ENCODE results near the gene CRISPLD2.

CRISPLD2 gene

DNA sequence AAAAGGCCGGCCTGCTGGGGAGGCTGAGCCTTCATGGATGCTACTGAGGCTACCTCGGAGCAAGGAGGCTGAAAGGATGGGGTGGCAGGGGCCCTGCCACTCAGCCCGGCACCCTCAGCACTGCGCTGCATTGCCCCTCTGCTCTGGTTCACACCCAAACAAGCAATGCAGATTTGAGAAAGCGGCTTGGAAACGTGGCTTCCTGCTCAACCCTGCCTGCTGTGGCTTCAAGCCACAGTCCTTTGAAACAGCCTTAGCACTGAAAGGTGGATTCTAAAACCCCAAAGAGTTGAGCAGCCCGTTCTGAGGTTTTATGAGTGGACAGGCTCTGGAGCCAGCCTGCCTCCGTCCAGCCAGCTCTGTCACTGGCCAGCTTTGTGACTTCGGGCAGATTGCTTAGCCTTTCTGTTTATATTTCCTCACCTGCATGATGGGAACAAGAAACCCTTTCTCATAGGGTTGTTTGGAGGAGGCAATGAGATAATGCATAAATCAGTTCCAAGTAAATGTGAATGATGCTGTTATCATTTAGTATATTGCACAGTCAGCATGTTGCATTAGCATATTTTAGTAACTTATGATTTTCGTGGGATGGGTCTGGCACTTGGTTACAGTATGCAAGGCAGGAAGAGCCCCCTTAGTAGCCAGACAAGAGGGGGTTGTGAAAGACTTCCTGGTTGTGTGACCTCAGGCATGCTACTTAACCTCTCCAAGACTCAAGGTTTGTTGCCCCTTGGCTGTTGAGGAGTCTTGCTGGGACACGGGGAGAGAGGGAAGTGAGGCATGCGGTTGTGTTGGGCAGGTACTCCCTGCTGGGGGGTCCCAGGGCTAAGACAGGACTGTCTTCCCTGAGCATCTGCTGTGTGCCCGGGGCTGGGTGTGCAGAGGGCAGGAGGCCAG, 23.6 kb downstream of the CRISPLD2 start:
- no peak overlapping the region for H3K4me3 ChIP-seq (ENCODE audit: low read length)
- no peaks in the 10 kb centered on the region for H3K9me3 ChIP-seq (ENCODE audit: insufficient read depth, low read depth, low read length)
- no peak overlapping the region for H3K27ac ChIP-seq (ENCODE audit: low read depth, low read length)
- 0 out of 2 replicates have a peak overlapping the region, but pooled peaks have one; percentile 30 for H3K9ac ChIP-seq (ENCODE audit: low read depth, low read length)
- peaks cover 45% of the 10 kb centered on the region for H3K4me1 ChIP-seq (ENCODE audit: insufficient read depth, low read length)
- H3K36me3 ChIP-seq (ENCODE audit: insufficient read depth, low read length) = no peaks in the 10 kb centered on the region
- WGBS = 70% methylated on average over 13 of the region's 13 CpGs
- H3K27me3 ChIP-seq (ENCODE audit: insufficient read depth, low read length) = peaks cover 24% of the 10 kb centered on the region

DNA sequence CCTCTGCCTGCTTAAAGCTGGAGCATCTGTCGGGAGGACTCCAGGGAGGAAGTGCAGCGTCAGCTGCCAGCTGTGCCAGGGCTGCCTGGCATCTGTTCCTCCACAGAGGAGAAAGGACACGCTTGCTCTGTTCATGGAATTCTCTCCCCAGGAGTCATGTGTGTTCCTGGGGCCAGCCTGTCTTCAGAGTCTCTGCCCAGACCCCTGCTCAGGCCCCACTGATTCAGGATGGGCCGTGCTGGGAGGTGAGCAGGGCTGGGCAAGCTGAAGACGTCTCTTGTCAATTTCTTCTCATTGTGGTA, 24.2 kb downstream of the CRISPLD2 start:
- 71% methylated on average over 5 of the region's 5 CpGs for WGBS
- H3K36me3 ChIP-seq (ENCODE audit: insufficient read depth, low read length) = no peaks in the 10 kb centered on the region
- H3K4me1 ChIP-seq (ENCODE audit: insufficient read depth, low read length) = peaks cover 48% of the 10 kb centered on the region
- H3K9ac ChIP-seq (ENCODE audit: low read depth, low read length) = no peak overlapping the region
- no peak overlapping the region for H3K27ac ChIP-seq (ENCODE audit: low read depth, low read length)
- no peak overlapping the region for H3K4me3 ChIP-seq (ENCODE audit: low read length)
- no peaks in the 10 kb centered on the region for H3K9me3 ChIP-seq (ENCODE audit: insufficient read depth, low read depth, low read length)
- peaks cover 24% of the 10 kb centered on the region for H3K27me3 ChIP-seq (ENCODE audit: insufficient read depth, low read length)

DNA sequence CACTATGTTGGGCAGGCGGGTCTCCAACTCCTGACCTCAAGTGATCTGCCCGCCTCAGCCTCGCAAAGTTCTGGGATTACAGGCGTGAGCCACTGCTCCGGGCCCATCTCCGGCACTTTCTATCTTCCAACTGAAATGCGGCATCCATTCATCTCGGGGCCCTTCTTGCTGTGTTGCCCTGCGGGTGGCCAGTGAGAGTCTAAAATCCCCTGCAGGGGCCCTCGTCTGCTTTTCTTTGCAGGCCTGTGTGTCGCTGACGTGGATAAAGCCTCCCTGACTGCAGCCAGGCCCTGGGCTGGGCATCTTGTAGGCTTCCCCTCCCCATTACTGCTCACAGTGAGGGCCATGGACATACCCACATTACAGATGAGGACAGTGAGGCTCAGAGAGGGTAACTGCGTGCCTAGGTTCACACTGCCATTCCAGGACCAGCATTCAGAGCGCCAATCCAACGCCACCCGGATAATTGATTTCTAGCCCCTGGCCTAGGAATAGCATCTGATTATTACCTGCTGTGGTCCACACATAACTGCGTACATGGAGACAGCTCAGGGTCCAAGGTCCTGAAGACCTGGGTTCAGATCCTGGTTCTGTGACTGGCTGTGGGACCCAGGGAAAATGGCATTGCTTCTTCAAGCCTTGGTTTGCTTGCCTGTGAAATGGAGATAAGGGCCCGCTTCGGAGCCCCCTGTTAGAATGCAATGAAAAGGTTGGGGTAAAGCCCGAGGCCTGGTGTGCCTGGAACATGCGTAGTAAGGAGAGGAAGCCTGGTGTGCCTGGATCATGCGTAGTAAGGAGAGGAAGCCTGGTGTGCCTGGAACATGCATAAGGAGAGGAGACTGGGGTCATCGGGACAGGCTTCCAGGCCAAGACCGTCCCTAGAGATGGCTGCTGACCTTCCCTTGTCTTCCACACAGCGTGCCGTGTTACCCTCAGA, 25.0 kb downstream of the CRISPLD2 start:
- Histone ChIP-seq H3K9me3 (ENCODE audit: insufficient read depth, low read depth, low read length) (no peaks in the 10 kb centered on the region), H3K36me3 (ENCODE audit: insufficient read depth, low read length) (no peaks in the 10 kb centered on the region), H3K27me3 (ENCODE audit: insufficient read depth, low read length) (peaks cover 24% of the 10 kb centered on the region), H3K27ac (ENCODE audit: low read depth, low read length) (no peak overlapping the region), H3K4me1 (ENCODE audit: insufficient read depth, low read length) (peaks cover 46% of the 10 kb centered on the region), H3K4me3 (ENCODE audit: low read length) (no peak overlapping the region), H3K9ac (ENCODE audit: low read depth, low read length) (no peak overlapping the region)
- WGBS = 46% methylated on average over 26 of the region's 26 CpGs

DNA sequence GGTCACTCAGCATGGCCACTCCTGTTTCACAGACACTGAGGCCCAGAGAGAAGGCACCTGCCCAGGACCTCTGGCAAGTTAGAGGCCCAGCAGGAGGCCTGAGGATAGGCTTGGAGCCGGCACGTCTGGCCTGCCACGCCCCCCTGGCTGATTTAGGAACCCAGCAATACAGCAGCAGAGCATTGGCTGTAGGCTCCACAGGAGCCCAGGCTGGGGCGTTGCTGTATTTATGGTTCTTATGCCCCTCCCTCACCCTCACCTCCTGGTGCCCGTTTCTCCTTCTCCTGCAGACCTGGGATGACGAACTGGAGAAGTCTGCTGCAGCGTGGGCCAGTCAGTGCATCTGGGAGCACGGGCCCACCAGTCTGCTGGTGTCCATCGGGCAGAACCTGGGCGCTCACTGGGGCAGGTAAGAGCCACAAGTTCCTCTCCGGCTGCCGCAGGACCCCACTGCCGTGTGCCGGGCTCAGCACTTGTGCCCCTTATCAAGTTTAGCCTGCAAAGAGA, 25.8 kb downstream of the CRISPLD2 start:
- Histone ChIP-seq H3K4me3 (ENCODE audit: low read length) (no peak overlapping the region), H3K36me3 (ENCODE audit: insufficient read depth, low read length) (no peaks in the 10 kb centered on the region), H3K27ac (ENCODE audit: low read depth, low read length) (no peak overlapping the region), H3K9me3 (ENCODE audit: insufficient read depth, low read depth, low read length) (no peaks in the 10 kb centered on the region), H3K27me3 (ENCODE audit: insufficient read depth, low read length) (peaks cover 24% of the 10 kb centered on the region), H3K4me1 (ENCODE audit: insufficient read depth, low read length) (peaks cover 45% of the 10 kb centered on the region), H3K9ac (ENCODE audit: low read depth, low read length) (no peak overlapping the region)
- WGBS = 60% methylated on average over 14 of the region's 14 CpGs

DNA sequence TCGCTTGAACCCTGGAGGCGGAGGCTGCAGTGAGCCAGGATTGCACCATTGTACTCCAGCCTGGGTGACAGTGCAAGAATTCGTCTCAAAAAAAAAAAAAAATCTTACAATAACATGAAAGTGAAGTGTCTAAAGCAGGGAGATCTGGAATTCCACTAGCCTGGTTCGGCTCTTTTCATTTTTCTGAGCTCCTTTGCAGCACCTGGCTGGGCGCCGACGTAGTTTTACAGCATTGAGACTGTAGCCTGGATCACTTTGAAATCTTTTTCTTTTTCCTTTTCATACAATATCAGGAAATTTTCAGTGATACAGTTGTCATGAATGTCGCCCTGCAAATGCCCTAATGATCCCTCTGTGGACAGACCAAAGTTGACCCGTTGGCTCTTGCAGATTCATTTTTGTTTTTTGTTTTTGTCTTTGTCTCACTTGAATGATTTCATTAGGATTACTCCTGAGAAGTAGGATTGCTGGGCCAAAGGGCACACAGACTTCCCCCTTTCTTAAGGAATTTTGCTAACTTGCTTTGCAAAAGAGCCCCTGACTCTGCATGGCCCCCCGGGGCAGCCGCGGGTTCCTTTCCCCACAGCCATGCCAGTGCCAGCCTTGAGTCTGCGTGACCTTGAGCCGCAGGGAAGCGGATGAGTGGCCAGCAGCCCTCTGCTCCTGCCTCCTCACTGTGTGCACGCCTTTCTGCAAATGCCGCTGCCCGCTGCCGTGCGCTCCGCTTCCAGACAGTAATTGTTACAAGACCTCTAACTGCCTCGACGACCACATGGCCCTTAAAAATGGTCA, 28.0 kb downstream of the CRISPLD2 start:
- Histone ChIP-seq H3K4me3 (ENCODE audit: low read length) (no peak overlapping the region), H3K9me3 (ENCODE audit: insufficient read depth, low read depth, low read length) (no peaks in the 10 kb centered on the region), H3K36me3 (ENCODE audit: insufficient read depth, low read length) (no peaks in the 10 kb centered on the region), H3K27ac (ENCODE audit: low read depth, low read length) (no peak overlapping the region), H3K9ac (ENCODE audit: low read depth, low read length) (peak overlapping the region; percentile 41; the same call in 1 of the 2 replicates), H3K27me3 (ENCODE audit: insufficient read depth, low read length) (peaks cover 19% of the 10 kb centered on the region), H3K4me1 (ENCODE audit: insufficient read depth, low read length) (peaks cover 42% of the 10 kb centered on the region)
- WGBS = 52% methylated on average over 23 of the region's 23 CpGs

DNA sequence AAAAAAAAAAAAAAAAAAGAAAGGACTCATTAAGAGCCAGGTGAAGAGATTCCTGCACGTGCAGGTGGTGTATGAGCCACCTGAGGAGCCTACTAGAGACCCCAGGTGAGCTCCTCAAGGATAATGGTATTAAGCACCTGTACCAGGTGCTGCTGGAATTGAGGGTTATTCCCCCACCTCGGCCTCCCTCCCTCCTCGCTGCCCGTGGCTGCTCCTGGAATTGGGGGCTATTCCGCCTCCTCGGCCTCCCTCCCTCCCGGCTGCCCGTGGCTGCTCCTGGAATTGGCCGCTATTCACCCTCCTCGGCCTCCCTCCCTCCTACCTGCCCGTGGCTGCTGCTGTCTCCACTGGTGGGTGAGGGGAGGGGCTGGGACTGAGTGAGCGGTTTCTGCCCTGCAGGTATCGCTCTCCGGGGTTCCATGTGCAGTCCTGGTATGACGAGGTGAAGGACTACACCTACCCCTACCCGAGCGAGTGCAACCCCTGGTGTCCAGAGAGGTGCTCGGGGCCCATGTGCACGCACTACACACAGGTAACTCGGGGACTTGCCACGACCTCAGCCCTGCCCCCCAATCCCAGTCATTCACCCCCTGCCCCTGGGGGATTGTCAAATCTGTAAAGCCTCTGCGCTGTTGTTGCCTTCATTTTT, 29.3 kb downstream of the CRISPLD2 start:
- WGBS = 72% methylated on average over 20 of the region's 22 CpGs
- no peak overlapping the region for H3K27ac ChIP-seq (ENCODE audit: low read depth, low read length)
- no peaks in the 10 kb centered on the region for H3K36me3 ChIP-seq (ENCODE audit: insufficient read depth, low read length)
- H3K27me3 ChIP-seq (ENCODE audit: insufficient read depth, low read length) = peaks cover 6% of the 10 kb centered on the region
- H3K4me3 ChIP-seq (ENCODE audit: low read length) = no peak overlapping the region
- H3K9ac ChIP-seq (ENCODE audit: low read depth, low read length) = no peak overlapping the region
- H3K9me3 ChIP-seq (ENCODE audit: insufficient read depth, low read depth, low read length) = no peaks in the 10 kb centered on the region
- peaks cover 28% of the 10 kb centered on the region for H3K4me1 ChIP-seq (ENCODE audit: insufficient read depth, low read length)

DNA sequence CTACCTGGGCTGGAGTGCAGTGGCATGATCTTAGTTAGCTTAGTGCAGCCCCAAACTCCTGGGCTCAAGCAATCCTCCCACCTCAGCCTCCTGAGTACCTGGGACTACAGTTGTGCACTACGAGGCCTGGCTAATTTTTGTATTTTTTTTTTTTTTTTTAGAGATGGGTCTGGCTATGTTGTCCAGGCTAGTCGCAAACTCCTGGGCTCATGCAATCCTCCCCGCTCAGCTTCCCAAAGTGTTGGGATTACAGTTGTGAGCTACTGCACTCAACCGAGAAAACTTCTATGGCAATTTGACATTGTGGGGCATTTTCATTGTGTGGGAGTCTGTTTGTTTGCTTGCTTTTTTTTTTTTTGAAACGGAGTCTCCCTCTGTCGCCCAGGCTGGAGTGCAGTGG, 30.0 kb downstream of the CRISPLD2 start:
- peaks cover 5% of the 10 kb centered on the region for H3K27me3 ChIP-seq (ENCODE audit: insufficient read depth, low read length)
- peaks cover 23% of the 10 kb centered on the region for H3K4me1 ChIP-seq (ENCODE audit: insufficient read depth, low read length)
- H3K9ac ChIP-seq (ENCODE audit: low read depth, low read length) = no peak overlapping the region
- H3K36me3 ChIP-seq (ENCODE audit: insufficient read depth, low read length) = no peaks in the 10 kb centered on the region
- no peak overlapping the region for H3K4me3 ChIP-seq (ENCODE audit: low read length)
- 95% methylated on average over 6 of the region's 6 CpGs for WGBS
- H3K9me3 ChIP-seq (ENCODE audit: insufficient read depth, low read depth, low read length) = no peaks in the 10 kb centered on the region
- H3K27ac ChIP-seq (ENCODE audit: low read depth, low read length) = no peak overlapping the region

DNA sequence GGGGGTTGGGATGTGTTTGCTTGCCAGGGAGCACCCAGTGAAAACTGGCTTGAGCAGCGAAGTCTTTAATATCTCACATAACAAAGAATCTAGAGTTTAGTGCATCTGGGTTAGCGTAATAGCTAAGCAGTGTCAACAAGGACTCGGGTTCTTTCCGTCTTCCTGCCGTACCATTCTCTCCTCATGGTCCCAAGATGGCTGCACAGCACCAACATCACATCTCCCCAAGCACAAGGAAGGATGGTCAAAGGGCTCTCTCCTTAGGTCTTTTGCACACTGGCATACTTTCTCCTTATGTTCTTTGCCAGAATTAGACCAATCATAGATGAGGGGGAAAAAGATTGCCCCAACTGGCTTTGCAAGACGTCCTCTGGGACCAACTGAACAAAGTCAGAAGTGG, 30.9 kb downstream of the CRISPLD2 start:
- H3K9ac ChIP-seq (ENCODE audit: low read depth, low read length) = no peak overlapping the region
- 94% methylated on average over 6 of the region's 6 CpGs for WGBS
- no peak overlapping the region for H3K27ac ChIP-seq (ENCODE audit: low read depth, low read length)
- H3K4me3 ChIP-seq (ENCODE audit: low read length) = no peak overlapping the region
- H3K4me1 ChIP-seq (ENCODE audit: insufficient read depth, low read length) = peaks cover 13% of the 10 kb centered on the region
- no peaks in the 10 kb centered on the region for H3K9me3 ChIP-seq (ENCODE audit: insufficient read depth, low read depth, low read length)
- H3K27me3 ChIP-seq (ENCODE audit: insufficient read depth, low read length) = peaks cover 3% of the 10 kb centered on the region
- H3K36me3 ChIP-seq (ENCODE audit: insufficient read depth, low read length) = no peaks in the 10 kb centered on the region

DNA sequence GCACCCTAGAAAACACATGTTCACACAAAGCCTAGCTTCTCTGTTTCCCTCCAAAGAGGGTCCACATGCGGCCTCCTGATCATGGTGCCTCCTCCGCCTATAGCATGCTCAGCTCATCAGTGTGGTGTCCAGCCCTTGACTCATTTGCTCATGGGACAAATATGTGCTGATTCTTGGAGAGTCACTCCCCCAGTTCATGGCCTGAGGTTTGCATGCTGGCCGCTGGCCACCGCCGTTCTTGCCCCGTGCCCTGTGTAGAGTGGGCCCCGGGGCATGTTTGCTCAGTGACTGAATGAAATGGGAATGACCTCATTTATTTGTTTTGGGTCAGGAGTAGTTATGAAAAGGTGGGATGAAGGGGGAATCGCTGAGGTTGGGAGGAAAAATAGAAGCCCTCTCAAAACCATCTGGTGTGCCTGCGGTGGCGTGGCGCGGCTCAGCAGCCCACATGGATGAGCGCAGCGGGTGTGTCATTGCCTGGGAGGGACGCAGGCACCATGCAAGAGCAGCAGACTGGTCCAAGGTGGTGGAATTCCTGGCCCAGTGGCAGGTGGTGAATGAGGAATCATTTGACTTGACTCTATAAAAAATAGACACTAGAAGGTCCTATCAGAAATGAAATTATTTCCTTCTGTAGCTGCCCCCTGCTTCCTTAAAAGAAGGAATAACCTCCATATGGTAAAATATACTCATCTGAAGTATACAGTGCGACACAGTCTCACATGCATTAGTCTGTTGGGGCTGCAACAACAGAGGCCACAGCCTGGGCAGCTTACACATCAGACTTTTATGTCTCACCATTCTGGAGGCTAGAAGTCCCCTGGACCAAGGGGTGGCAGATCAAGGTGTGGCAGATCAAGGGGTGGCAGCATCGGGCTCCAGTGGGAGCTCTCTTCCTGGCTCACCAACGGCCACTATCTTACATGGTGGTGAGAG, 31.7 kb downstream of the CRISPLD2 start:
- H3K4me3 ChIP-seq (ENCODE audit: low read length) = no peak overlapping the region
- H3K4me1 ChIP-seq (ENCODE audit: insufficient read depth, low read length) = peaks cover 13% of the 10 kb centered on the region
- H3K9ac ChIP-seq (ENCODE audit: low read depth, low read length) = no peak overlapping the region
- WGBS = 85% methylated on average over 18 of the region's 18 CpGs
- no peaks in the 10 kb centered on the region; the same call in 1 of the 2 replicates for H3K27me3 ChIP-seq (ENCODE audit: insufficient read depth, low read length)
- no peaks in the 10 kb centered on the region for H3K9me3 ChIP-seq (ENCODE audit: insufficient read depth, low read depth, low read length)
- H3K36me3 ChIP-seq (ENCODE audit: insufficient read depth, low read length) = no peaks in the 10 kb centered on the region
- no peak overlapping the region for H3K27ac ChIP-seq (ENCODE audit: low read depth, low read length)
